AG04449 (cell line): ENCODE results near the gene DNMBP.
"Not testable (repeated sequence)": the region's sequence is repeated elsewhere in the genome, so short reads cannot be mapped to it uniquely, and the experiment has no call there.

Experiments used
- CTCF ChIA-PET: fragments of 350-600 bp; formaldehyde crosslinking; extraction: SDS; loops from one replicate; lab custom pipeline; 2021; ENCODE audit warnings: antibody characterized with exemption; lab: Yijun Ruan, JAX
- POLR2A ChIA-PET: fragments of 400-600, 350-600 bp; formaldehyde crosslinking; extraction: SDS; loops from one replicate; lab custom pipeline; 2020; ENCODE audit warnings: antibody characterized with exemption, inconsistent platforms; lab: Yijun Ruan, JAX
- DNase-seq: peaks from one replicate; pipeline ENCODE4 v3.0.0-alpha.2; 2010; ENCODE audit warnings: low read depth, low spot score
- H3K4me3 ChIP-seq: 2 replicates; pipeline ENCODE4 v1.5.1; 2011; ENCODE audit warnings: low read depth, mild to moderate bottlenecking, control low read depth, low read length
- TF ChIP-seq, protein P1 (sequence below): IDR thresholded peaks from one replicate; pipeline ENCODE4 v1.5.1; 2011; ENCODE audit warnings: mild to moderate bottlenecking, moderate library complexity, low read length, control low read depth, inconsistent platforms; ENCODE audit not compliant: insufficient read depth; ENCODE audit errors: missing control alignments

Gene DNMBP

GRCh38 chr10:100014071-100014762 is 4.5 kb upstream of the DNMBP start:
- DNase-seq = no peak
- TF ChIP-seq, protein P1, sequence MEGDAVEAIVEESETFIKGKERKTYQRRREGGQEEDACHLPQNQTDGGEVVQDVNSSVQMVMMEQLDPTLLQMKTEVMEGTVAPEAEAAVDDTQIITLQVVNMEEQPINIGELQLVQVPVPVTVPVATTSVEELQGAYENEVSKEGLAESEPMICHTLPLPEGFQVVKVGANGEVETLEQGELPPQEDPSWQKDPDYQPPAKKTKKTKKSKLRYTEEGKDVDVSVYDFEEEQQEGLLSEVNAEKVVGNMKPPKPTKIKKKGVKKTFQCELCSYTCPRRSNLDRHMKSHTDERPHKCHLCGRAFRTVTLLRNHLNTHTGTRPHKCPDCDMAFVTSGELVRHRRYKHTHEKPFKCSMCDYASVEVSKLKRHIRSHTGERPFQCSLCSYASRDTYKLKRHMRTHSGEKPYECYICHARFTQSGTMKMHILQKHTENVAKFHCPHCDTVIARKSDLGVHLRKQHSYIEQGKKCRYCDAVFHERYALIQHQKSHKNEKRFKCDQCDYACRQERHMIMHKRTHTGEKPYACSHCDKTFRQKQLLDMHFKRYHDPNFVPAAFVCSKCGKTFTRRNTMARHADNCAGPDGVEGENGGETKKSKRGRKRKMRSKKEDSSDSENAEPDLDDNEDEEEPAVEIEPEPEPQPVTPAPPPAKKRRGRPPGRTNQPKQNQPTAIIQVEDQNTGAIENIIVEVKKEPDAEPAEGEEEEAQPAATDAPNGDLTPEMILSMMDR = no peak
- ChIA-PET CTCF (interaction anchor here (1.2 to 7.8 kb wide), 3 partner anchors 31 to 168 kb away, joined by 3 to 69 read pairs (median 6); no protein-coding TSS in a partner anchor), POLR2A (no interaction called here)
- H3K4me3 ChIP-seq = no peak overlapping the region

- POLR2A ChIA-PET = no interaction called here
- CTCF ChIA-PET = interaction anchor here (0.8 to 7.8 kb wide), 6 partner anchors 10 to 168 kb away, joined by 3 to 74 read pairs (median 4); no protein-coding TSS in a partner anchor
- H3K4me3 ChIP-seq = no peak overlapping the region
- DNase-seq = no peak
- TF ChIP-seq, protein P1 = no peak
Measured at GRCh38 chr10:100013621-100014020, 3.9 kb upstream of the DNMBP start.

- DNase-seq, H3K4me3 ChIP-seq, POLR2A ChIA-PET: not testable (repeated sequence)
- CTCF ChIA-PET = interaction anchor here (1.0 to 7.8 kb wide), 8 partner anchors 12 to 166 kb away, joined by 3 to 74 read pairs (median 22); no protein-coding TSS in a partner anchor
Measured at GRCh38 chr10:100011906-100012305, 2.2 kb upstream of the DNMBP start.

GRCh38 chr10:100009283-100009792 is 409 bp downstream of the DNMBP start:
- TF ChIP-seq, protein P1 = peak; percentile 76
- CTCF ChIA-PET = interaction anchor here (0.7 to 7.8 kb wide), 41 partner anchors 9 to 276 kb away, joined by 3 to 74 read pairs (median 5); partner anchors contain the start of gene CPN1
- POLR2A ChIA-PET = interaction anchor here (1.1 to 1.9 kb wide), 3 partner anchors 33 to 44 kb away, joined by 4 read pairs; no protein-coding TSS in a partner anchor
- peak overlapping the region; percentile 85 for H3K4me3 ChIP-seq
- DNase-seq = no peak

DNA sequence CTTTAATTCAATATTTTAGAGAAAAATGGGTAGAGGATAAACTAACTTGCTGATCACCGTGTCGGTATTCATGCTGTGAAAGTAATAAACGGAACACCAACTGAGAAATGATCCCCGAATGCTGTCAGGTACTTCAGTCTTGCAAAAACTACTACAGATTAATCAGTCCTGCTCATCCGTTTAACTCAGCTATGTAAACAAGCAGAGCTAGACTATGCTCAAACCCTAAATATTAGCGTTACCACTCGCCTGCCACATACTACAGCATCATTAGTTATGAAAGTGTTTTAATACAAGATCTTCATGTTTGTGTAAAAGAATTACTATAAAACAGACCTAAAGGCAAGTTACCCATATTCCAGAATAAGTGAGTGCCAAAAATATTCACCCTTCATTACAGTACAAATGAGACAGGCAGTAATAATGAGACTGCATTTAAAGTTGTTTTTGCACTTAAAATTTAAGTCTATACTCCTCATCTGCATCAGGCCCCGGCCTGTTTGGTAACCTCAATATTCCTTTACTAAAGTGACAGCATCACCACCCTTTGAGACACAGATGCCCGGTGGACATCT is 952 bp downstream of the DNMBP start:
- no peak for DNase-seq

DNA sequence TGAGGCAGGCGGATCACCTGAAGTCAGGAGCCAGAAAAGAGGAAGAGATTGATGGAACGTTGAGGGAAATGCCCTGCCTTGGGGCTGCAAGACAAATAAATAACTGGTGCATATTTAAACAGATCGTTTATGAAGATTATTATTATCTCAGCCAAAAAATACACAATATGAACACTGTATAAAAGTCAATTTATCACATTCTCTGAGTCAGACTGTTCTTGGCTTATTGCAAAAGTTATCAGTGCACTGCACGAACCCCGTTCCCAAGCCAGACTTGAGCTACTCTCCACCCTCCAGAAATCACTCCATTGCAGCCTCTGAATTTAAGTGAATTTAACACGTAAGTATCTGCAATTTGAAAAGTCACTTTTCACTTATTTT is 1.6 kb downstream of the DNMBP start:
- ChIA-PET POLR2A (interaction anchor here (1.0 to 1.9 kb wide), 3 partner anchors 14 to 42 kb away, joined by 3 to 4 read pairs (median 4); no protein-coding TSS in a partner anchor), CTCF (interaction anchor here (0.9 to 7.8 kb wide), 14 partner anchors 13 to 162 kb away, joined by 3 to 74 read pairs (median 18); no protein-coding TSS in a partner anchor)
- no peak for DNase-seq

More for the DNA sequence above, 952 bp downstream of the DNMBP start:
- ChIA-PET POLR2A (interaction anchor here (1.1 to 1.9 kb wide), 2 partner anchors 32 to 43 kb away, joined by 4 read pairs; no protein-coding TSS in a partner anchor), CTCF (interaction anchor here (0.8 to 7.8 kb wide), 29 partner anchors 9 to 275 kb away, joined by 3 to 74 read pairs (median 8); partner anchors contain the start of gene CPN1)
- peak overlapping the region; percentile 85 for H3K4me3 ChIP-seq
- TF ChIP-seq, protein P1 = no peak

More for the DNA sequence above, 1.6 kb downstream of the DNMBP start:
- TF ChIP-seq, protein P1 = no peak
- peak overlapping the region; percentile 85 for H3K4me3 ChIP-seq
